GM18861 (cell line): ENCODE data around the gene C10orf143.
"Not testable (repeated sequence)": the region's sequence is repeated elsewhere in the genome, so short reads cannot be mapped to it uniquely, and the experiment has no call there.

Experiments used
- ATAC-seq: cut with Tn5 transposase; IDR thresholded peaks from one replicate; pipeline ENCODE4 v1.9.1; 2021; ENCODE audit not compliant: unreplicated experiment

C10orf143 gene

GRCh38 chr10:130111852-130112180 lies 1.2 kb upstream of the C10orf143 start:
- ATAC-seq: no peak

- ATAC-seq: peak; percentile 81
Observed at GRCh38 chr10:130111113-130111851, 652 bp upstream of the C10orf143 start.

- no peak for ATAC-seq
Observed at GRCh38 chr10:130109796-130110245, 809 bp downstream of the C10orf143 start.

- ATAC-seq: no peak
Observed at GRCh38 chr10:130108934-130109604, 1.6 kb downstream of the C10orf143 start.

- not testable (repeated sequence) for ATAC-seq
Observed at GRCh38 chr10:130108146-130108545, 2.5 kb downstream of the C10orf143 start.

GRCh38 chr10:130105724-130106123 lies 4.9 kb downstream of the C10orf143 start:
- no peak for ATAC-seq

GRCh38 chr10:130099344-130099743 lies 11.3 kb downstream of the C10orf143 start:
- ATAC-seq: no peak

GRCh38 chr10:130090565-130090964 lies 20.1 kb downstream of the C10orf143 start:
- not testable (repeated sequence) for ATAC-seq

GRCh38 chr10:130080461-130080814 lies 30.2 kb downstream of the C10orf143 start:
- no peak for ATAC-seq

- ATAC-seq: no peak
Observed at GRCh38 chr10:130079614-130080460, 30.8 kb downstream of the C10orf143 start.

- ATAC-seq: no peak
Observed at GRCh38 chr10:130078120-130078519, 32.5 kb downstream of the C10orf143 start.

- no peak for ATAC-seq
Observed at GRCh38 chr10:130076681-130077080, 33.9 kb downstream of the C10orf143 start.

- ATAC-seq: no peak
Observed at GRCh38 chr10:130074639-130075038, 36.0 kb downstream of the C10orf143 start.

GRCh38 chr10:130073912-130074311 lies 36.7 kb downstream of the C10orf143 start:
- no peak for ATAC-seq

GRCh38 chr10:130072247-130072646 lies 38.4 kb downstream of the C10orf143 start:
- ATAC-seq: no peak

- ATAC-seq: no peak
Observed at GRCh38 chr10:130067893-130068292, 42.7 kb downstream of the C10orf143 start.

- ATAC-seq: no peak
Observed at GRCh38 chr10:130066743-130067142, 43.9 kb downstream of the C10orf143 start.

GRCh38 chr10:130065251-130065650 lies 45.4 kb downstream of the C10orf143 start:
- no peak for ATAC-seq

- ATAC-seq: no peak
Observed at GRCh38 chr10:130064783-130065182, 45.8 kb downstream of the C10orf143 start.

GRCh38 chr10:130062976-130063375 lies 47.7 kb downstream of the C10orf143 start:
- no peak for ATAC-seq

GRCh38 chr10:130062201-130062600 lies 48.4 kb downstream of the C10orf143 start:
- no peak for ATAC-seq

- ATAC-seq: no peak
Observed at GRCh38 chr10:130061760-130062159, 48.9 kb downstream of the C10orf143 start.
